B cell (primary cell): Measurements from ENCODE around the gene G2E3. TPM values are rescaled to one million over a fixed set of nuclear protein-coding genes. Genes with fewer than 3 reads are reported as not detected.

Source experiments
- ATAC-seq: fragments of 200-7000 bp; cut with Tn5 transposase; one replicate; pipeline ENCODE4 v1.10.0; 2021; ENCODE audit warnings: low read depth, mild to moderate bottlenecking, moderate number of reproducible peaks, moderate library complexity
- CTCF ChIA-PET: fragments of 350-600 bp; sonication (Branson Sonifier 250); formaldehyde crosslinking; loops from one replicate; lab custom pipeline; 2021; ENCODE audit warnings: antibody characterized with exemption, inconsistent platforms; lab: Charles Lee
- POLR2A ChIA-PET: fragments of 350-600 bp; sonication (Branson Sonifier 250); formaldehyde crosslinking; loops from one replicate; lab custom pipeline; 2021; ENCODE audit warnings: antibody characterized with exemption; lab: Charles Lee
- DNase-seq: peaks from one replicate; pipeline ENCODE4 v3.0.0; 2013
- H2AFZ ChIP-seq: 2 replicates; pipeline ENCODE4 v1.6.1; 2012; ENCODE audit warnings: mild to moderate bottlenecking, low read depth, low read length; ENCODE audit not compliant: insufficient read depth, poor library complexity, severe bottlenecking
- H3K27ac ChIP-seq, 2 donors: 1 replicate in 1 of 2; 2 replicates in 1 of 2; pipeline ENCODE4 v1.5.1; 2012 to 2013; ENCODE audit warnings: low read length in 2 of 2, mild to moderate bottlenecking in 2 of 2, moderate library complexity in 1 of 2
- H3K27me3 ChIP-seq, 4 experiments: fragments of 200-600 bp in 1 of 4; sonication (generic) in 1 of 4; replicated peaks in 1 of 4; 1 replicate in 2 of 4; 2 replicates in 2 of 4; pipeline versions ENCODE4 v1.6.1 to v1.7.0; 2013 to 2016; ENCODE audit warnings: low read length in 3 of 4, mild to moderate bottlenecking in 2 of 4, mixed read lengths in 1 of 4, moderate library complexity in 1 of 4; ENCODE audit not compliant: insufficient read depth in 4 of 4, control insufficient read depth in 3 of 4; ENCODE audit errors: control extremely low read depth in 1 of 4
- H3K36me3 ChIP-seq, 2 experiments: replicated peaks in 1 of 2; 1 replicate in 1 of 2; 2 replicates in 1 of 2; pipeline versions ENCODE4 v1.6.1 to v1.7.1; 2013; ENCODE audit warnings: low read length in 1 of 2; ENCODE audit not compliant: insufficient read depth in 2 of 2, control insufficient read depth in 1 of 2; ENCODE audit errors: control extremely low read depth in 1 of 2, extremely low read depth in 1 of 2
- H3K4me1 ChIP-seq, 2 donors: fragments of 200-600 bp in 1 of 2; sonication (generic) in 1 of 2; 1 replicate in 1 of 2; 2 replicates in 1 of 2; pipeline versions ENCODE4 v1.5.1 to v1.6.1; 2013 to 2017; ENCODE audit warnings: low read length in 2 of 2; ENCODE audit not compliant: control insufficient read depth in 2 of 2, insufficient read depth in 2 of 2
- H3K4me2 ChIP-seq: replicated peaks from 2 replicates; pipeline ENCODE3; 2012; ENCODE audit warnings: mild to moderate bottlenecking, low read depth, low read length; ENCODE audit not compliant: poor library complexity, severe bottlenecking
- H3K4me3 ChIP-seq, 5 experiments: fragments of 200-600 bp in 1 of 5; sonication (generic) in 1 of 5; 1 replicate in 3 of 5; 2 replicates in 2 of 5; pipeline versions ENCODE4 v1.5.1 to v1.7.0; 2011 to 2016; ENCODE audit warnings: low read length in 4 of 5, mild to moderate bottlenecking in 4 of 5, low read depth in 2 of 5, control low read depth in 1 of 5, moderate library complexity in 1 of 5; ENCODE audit not compliant: insufficient read depth in 1 of 5; ENCODE audit errors: control extremely low read depth in 1 of 5, extremely low read depth in 1 of 5
- H3K79me2 ChIP-seq: fragments of 200-600 bp; sonication (generic); one replicate; pipeline ENCODE4 v1.6.0; 2016; ENCODE audit warnings: low read length; ENCODE audit not compliant: control insufficient read depth, insufficient read depth
- H3K9ac ChIP-seq: fragments of 200-600 bp; sonication (generic); 2 replicates; pipeline ENCODE4 v1.6.1; 2017; ENCODE audit warnings: mild to moderate bottlenecking, low read length, moderate library complexity
- H3K9me3 ChIP-seq, 3 donors: one replicate each; pipeline versions ENCODE4 v1.6.1 to v1.7.1; 2013; ENCODE audit warnings: low read length in 2 of 3; ENCODE audit not compliant: control insufficient read depth in 2 of 3, insufficient read depth in 1 of 3; ENCODE audit errors: control extremely low read depth in 1 of 3
- H4K20me1 ChIP-seq: 2 replicates; pipeline ENCODE4 v1.6.0; 2012; ENCODE audit warnings: mild to moderate bottlenecking, low read length; ENCODE audit not compliant: insufficient read depth, control insufficient read depth, poor library complexity, severe bottlenecking
- H3K27ac Mint-ChIP-seq: one replicate; pipeline ENCODE4 v1.8.0; 2021; ENCODE audit warnings: mixed read lengths
- H3K27me3 Mint-ChIP-seq: one replicate; pipeline ENCODE4 v1.8.0; 2021; ENCODE audit warnings: mixed read lengths
- H3K4me1 Mint-ChIP-seq: one replicate; pipeline ENCODE4 v1.8.0; 2021; ENCODE audit warnings: mixed read lengths
- H3K4me3 Mint-ChIP-seq: one replicate; pipeline ENCODE4 v1.8.0; 2021; ENCODE audit warnings: mixed read lengths
- H3K9me3 Mint-ChIP-seq: one replicate; pipeline ENCODE4 v1.8.0; 2022; ENCODE audit warnings: mixed read lengths; ENCODE audit not compliant: insufficient read depth
- EZH2 ChIP-seq: IDR thresholded peaks from 2 replicates; pipeline ENCODE4 v1.6.1; 2012; ENCODE audit warnings: borderline replicate concordance, low read depth, mild to moderate bottlenecking, moderate library complexity, low read length; ENCODE audit not compliant: insufficient read depth, poor library complexity, severe bottlenecking
- WGBS: methylation state at CpG from one replicate; pipeline ENCODE4 v1.1.5; 2013; ENCODE audit warnings: missing lambda C conversion rate; ENCODE audit not compliant: insufficient coverage; 5-methylcytosine and 5-hydroxymethylcytosine counted together
- intact Hi-C: fragments of 100-400 bp; cut with micrococcal nuclease; formaldehyde crosslinking; loops from one replicate; pipeline ENCODE4 v1.10.0; 2022
- polyA plus RNA-seq: library from polyadenylated mRNA; depleted of rRNA; stranded (reverse); fragments of >200 nt; gene quantifications from 2 replicates; pipeline ENCODE4 v1.2.3, GENCODE V29; 2012
- total RNA-seq, 2 donors: library from RNA; stranded (reverse); fragments of 120-200 nt in 1 of 2; gene quantifications; 1 replicate in 1 of 2; 2 replicates in 1 of 2; pipeline versions ENCODE4 v1.2.3 to v1.2.4, GENCODE V29; 2013 to 2022
- TF ChIP-seq, protein P1 (sequence below): fragments of 200-600 bp; IDR thresholded peaks from one replicate; pipeline ENCODE4 v1.8.0; 2022; ENCODE audit warnings: antibody characterized with exemption, mild to moderate bottlenecking

Gene G2E3
- total and polyA plus RNA-seq, 2 donors (not counting 1 experiment from before 2014, with no cell fraction given): 6.2 to 29.2 TPM

DNA sequence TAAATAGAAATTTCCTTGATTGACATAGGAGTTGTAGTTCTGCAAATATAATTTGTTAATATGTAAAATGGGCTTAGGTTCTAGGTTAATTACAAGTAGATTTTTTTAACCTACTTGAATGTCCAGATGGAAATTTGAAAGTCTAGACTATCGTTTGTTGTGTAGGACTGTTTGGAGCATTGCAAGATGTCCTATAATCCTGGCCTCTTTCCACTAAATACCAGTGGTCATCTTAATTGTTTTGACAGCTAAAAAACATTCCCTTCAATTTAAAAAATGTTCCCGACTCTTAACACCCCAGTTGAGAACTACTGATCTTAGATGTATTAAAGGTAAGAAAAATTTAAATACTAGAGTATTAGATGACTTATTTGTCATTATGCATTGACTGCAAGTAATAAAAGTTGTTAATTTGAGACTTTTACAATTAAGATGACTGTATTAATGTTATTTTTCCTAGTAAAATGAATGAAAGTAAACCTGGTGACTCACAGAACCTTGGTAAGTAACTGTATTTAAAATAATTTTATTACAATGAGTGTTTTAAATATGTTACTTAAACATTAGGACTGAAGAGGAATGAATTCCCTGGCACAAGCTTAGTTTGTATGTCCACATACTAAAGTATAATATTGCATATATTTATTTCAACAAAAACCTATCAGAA is 21.8 kb downstream of the G2E3 start:
- no peaks in the 10 kb centered on the region for H3K4me1 ChIP-seq
- H3K4me3 ChIP-seq: no peak overlapping the region
- H3K36me3 ChIP-seq: peaks cover 0 to 5% of the 10 kb centered on the region in 2 experiments
- H2AFZ ChIP-seq: no peak overlapping the region
- no peaks in the 10 kb centered on the region for H3K27me3 ChIP-seq
- H3K9me3 ChIP-seq: peaks cover 2 to 3% (median 3%) of the 10 kb centered on the region in 3 donors
- H4K20me1 ChIP-seq: peaks cover 56% of the 10 kb centered on the region
- Mint-ChIP-seq H3K4me1 (peaks cover 25% of the 10 kb centered on the region), H3K9me3 (peaks cover 7% of the 10 kb centered on the region), H3K4me3 (no peak overlapping the region), H3K27me3 (no peaks in the 10 kb centered on the region), H3K27ac (no peak overlapping the region)
- no peak overlapping the region for H3K4me2 ChIP-seq
- H3K9ac ChIP-seq: no peak overlapping the region
- no CpG with 5 or more reads among the region's 2 CpGs for WGBS
- no peak for ATAC-seq
- TF ChIP-seq, protein P1, sequence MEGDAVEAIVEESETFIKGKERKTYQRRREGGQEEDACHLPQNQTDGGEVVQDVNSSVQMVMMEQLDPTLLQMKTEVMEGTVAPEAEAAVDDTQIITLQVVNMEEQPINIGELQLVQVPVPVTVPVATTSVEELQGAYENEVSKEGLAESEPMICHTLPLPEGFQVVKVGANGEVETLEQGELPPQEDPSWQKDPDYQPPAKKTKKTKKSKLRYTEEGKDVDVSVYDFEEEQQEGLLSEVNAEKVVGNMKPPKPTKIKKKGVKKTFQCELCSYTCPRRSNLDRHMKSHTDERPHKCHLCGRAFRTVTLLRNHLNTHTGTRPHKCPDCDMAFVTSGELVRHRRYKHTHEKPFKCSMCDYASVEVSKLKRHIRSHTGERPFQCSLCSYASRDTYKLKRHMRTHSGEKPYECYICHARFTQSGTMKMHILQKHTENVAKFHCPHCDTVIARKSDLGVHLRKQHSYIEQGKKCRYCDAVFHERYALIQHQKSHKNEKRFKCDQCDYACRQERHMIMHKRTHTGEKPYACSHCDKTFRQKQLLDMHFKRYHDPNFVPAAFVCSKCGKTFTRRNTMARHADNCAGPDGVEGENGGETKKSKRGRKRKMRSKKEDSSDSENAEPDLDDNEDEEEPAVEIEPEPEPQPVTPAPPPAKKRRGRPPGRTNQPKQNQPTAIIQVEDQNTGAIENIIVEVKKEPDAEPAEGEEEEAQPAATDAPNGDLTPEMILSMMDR: no peak
- TF ChIP-seq EZH2: no peak
- intact Hi-C loops: no loop called here
- H3K79me2 ChIP-seq: peaks cover 69% of the 10 kb centered on the region
- no peak for DNase-seq
- H3K27ac ChIP-seq: no peak overlapping the region
- ChIA-PET POLR2A (no interaction called here), CTCF (no interaction called here)

DNA sequence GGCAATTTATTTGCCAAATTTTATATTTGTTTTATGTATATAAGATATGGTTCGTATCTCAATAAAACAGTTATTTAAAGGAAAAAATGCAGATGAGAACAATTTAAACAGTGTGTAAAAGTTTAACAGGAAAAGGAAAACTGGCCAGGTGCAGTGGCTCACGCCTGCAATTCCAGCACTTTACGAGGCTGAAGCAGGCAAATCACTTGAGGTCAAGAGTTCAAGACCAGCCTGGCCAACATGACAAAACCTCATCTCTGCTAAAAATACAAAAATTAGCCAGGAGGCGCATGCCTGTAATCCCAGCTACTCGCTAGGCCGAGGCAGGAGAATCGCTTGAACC is 22.3 kb downstream of the G2E3 start:
- no peaks in the 10 kb centered on the region for H3K4me1 ChIP-seq
- peaks cover 56% of the 10 kb centered on the region for H4K20me1 ChIP-seq
- intact Hi-C loops: no loop called here
- Mint-ChIP-seq H3K9me3 (peaks cover 7% of the 10 kb centered on the region), H3K4me3 (no peak overlapping the region), H3K27me3 (no peaks in the 10 kb centered on the region), H3K4me1 (peaks cover 20% of the 10 kb centered on the region), H3K27ac (no peak overlapping the region)
- TF ChIP-seq, protein P1: no peak
- TF ChIP-seq EZH2: no peak
- H3K4me3 ChIP-seq: no peak overlapping the region
- no peaks in the 10 kb centered on the region for H3K27me3 ChIP-seq
- POLR2A ChIA-PET: no interaction called here
- no peak overlapping the region for H2AFZ ChIP-seq
- DNase-seq: no peak
- no peak for ATAC-seq
- peaks cover 69% of the 10 kb centered on the region for H3K79me2 ChIP-seq
- no peak overlapping the region for H3K9ac ChIP-seq
- H3K9me3 ChIP-seq: peaks cover 2 to 3% (median 3%) of the 10 kb centered on the region in 3 donors
- 98% methylated on average over 4 of the region's 7 CpGs for WGBS
- no peak overlapping the region for H3K4me2 ChIP-seq
- peaks cover 1 to 5% of the 10 kb centered on the region in 2 experiments for H3K36me3 ChIP-seq
- CTCF ChIA-PET: no interaction called here
- no peak overlapping the region for H3K27ac ChIP-seq
